Hematopoietic multipotent progenitor cell treated with erythropoietin and hydrocortisone succinate and interleukin-3 and kit ligand, for 17 days (in vitro differentiated cells): ENCODE measurements around the gene KCNJ5.

ENCODE experiments used
- DNase-seq: peaks from one replicate; pipeline ENCODE4 v3.0.0-alpha.2; 2015; ENCODE audit warnings: low spot score

The KCNJ5 gene

DNA sequence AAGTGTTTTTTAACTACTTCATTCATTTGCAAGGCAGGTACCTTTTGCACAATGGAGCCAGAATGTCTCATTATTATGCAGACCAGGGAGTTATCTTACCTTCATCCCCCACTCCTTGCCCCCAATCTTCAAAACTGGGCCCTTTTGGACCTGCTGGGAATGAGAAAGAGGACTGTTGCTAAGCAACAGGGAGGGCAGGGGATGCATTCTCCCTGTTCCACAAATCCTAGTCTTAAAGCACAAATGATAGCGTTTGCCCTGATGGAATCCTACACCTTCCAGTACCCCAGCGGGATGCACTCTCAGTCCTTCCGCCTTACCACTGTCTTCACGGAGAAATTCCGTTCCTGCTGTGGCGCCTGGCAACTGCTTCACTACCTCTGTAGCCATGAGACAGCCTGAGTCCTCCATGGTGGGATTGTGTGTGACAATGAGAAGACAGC lies 20.0 kb upstream of the KCNJ5 start:
- DNase-seq: no peak

DNA sequence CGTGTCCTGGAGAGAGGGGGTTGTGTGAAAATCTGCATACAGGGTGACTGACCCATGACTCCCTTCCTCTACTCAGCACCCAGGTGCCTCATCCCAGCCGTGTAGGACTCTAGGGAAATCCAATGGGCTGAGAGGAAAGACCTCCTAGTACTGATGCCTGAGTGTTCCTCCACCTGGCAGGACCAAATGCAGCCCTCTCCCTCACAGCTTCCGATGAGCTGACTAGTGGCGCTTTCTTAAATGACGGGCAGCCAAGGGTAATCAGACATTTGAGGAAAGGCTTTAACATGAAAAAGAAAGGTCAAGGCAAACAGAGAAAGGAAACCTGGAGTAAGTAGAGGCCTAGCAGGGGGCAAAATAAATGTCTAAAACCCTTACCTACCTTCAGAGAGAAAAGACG lies 19.1 kb upstream of the KCNJ5 start:
- DNase-seq: no peak

DNA sequence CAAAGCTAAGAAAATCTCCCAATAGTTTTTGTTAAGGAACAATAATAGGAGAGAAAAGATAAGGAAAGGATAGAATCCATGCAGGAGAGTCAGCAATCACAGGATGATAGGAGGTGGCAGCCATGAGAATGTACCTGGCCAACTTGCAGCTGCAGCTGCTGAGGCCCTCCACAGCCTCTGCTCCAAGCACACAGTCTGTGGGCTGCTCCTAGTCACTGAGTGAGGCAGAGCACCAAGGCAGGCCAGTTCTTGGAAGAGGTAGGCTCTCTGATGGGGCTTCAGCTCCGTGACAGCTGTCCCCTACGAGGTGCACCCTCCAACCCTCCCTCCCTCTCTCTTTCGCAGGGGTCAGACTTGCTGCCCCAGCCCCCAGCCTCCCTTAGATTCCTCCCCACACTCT lies 18.6 kb upstream of the KCNJ5 start:
- DNase-seq: no peak

DNA sequence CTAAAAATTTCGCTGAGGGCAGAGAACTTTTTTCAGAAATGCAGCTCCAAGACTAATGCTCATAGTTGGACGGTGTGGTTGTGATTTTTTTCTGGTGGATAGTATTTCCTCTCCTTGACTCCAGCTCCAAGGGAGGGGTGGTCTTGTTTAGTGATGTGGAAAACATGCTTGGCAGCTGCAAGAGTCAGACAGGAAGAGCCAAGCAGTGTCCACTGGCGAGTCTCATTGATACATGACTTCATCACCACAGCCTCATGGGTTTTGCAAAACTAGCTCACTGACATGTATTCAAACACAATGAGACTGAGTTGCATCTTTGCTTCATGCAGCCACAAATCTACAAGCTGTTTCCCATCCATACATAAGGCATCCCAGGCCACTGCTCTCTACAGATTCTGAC lies 16.7 kb upstream of the KCNJ5 start:
- no peak for DNase-seq

DNA sequence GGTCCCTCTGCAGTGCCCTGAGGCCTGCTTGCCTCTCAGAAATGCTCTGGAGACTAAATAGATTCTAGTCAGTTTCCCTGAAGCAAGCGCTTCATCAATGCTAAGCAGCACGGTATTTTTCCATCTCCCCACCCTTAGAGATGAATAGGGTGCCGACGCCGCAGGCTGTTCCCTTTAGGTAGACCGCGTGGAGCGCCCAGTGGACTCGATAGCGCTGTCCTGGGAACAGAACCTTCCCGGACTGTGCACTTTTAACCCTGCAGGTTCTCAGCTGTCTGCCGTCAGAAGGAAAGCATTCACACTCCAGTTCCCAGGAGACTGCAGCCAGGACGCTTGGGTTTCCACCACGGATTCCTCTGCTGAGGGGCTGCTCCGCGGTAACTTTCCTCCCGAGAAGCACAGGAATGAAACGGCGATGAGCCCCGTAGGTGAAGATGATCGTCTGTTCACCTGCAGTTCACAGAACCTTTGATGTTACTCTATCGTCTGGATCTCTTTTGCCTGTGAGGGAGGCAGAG lies 15.0 kb upstream of the KCNJ5 start:
- DNase-seq: no peak

DNA sequence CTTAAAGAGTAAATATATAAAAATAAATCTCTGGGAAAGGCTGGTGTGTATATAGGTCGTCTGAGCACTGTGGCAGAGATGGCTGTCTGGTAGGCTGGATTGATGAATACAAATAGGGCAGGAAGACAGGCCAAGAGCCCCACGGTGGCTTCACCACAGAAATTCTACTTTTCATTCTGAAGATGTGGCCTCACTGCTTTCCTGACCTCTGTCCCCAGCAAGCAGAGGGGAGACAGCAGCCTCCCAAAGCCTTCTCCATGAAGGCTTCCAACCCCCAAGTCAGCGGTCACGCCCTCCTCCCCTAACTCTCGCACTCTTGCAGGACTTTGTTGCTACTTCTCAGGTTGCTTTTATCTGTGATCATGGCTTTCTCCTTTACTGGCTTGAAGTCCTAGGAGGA lies 13.4 kb upstream of the KCNJ5 start:
- no peak for DNase-seq

DNA sequence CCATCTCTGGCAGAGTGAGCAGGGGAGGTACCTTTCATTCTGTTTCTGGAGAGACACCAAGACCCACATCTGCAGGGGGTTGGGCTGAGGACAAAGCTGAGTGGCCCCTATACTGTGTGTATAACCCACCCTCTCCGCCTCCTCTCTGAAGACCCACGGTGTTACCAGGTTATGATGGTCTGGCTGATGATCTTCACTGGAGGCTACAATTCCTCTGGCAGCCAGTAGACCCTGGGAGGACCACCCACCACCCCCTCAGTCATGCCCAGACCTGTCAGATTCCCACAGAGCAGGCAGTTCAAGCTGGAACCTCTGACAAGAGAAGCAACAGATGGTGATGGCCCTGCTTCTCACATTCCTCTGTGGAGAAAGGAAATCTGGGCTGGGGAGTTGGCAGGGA lies 12.7 kb upstream of the KCNJ5 start:
- DNase-seq: no peak

DNA sequence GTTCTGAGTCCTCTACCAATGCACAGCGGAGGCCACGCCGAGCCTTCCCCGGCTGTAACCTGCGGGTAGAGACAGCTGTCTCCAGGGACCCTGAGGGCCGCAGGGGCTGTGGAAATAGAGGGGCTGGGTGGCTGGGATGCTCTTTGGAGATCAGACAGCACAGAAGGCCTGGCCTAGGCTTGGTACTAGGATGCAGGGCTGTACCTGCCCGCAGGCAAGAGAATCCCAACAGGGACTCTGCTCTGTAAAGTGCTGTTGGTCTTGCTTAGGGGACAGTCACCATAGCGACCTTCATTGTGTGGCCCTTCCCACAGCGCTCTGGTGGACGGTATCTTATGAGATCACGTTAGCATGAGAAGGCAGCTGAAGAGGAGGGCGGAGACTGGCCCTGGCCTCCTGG lies 11.3 kb upstream of the KCNJ5 start:
- no peak for DNase-seq

DNA sequence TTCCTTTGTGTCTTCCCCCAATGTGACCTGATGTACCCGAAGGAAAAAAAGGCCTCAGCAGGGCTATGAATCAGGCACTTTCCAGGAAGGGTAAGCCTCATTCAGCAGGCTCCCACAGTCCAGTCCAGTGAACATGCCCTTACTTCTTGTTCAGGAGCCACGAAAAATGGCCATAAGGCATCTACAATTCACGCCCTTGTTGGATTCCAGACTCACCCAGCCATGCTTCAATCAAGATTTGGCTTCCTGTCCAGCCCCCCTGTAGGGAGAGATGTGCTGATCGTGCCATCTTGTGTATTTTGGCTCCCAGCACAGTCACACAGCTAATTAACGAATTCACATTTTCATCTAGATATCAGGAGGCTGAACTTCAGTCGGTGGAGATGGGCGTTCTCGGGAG lies 9.9 kb upstream of the KCNJ5 start:
- no peak for DNase-seq

DNA sequence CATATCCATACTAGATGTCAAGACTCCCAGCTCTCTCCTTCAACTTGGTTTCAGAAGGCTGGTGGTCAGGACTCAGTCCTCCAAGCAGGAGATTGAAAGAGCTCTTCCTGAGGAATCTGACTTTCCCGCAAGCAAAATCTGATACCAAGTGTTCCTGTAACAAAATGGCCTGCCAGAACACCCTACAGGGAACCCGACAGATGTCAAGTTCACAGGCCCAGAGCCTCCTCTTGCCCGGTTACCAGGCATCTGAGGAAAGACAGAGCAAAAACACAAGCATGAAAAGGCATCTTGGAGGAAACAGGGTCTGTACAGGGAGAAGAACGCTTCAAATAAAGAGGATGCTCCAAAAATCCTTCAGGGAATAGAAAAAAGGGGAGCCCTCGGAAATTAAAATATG lies 8.7 kb upstream of the KCNJ5 start:
- DNase-seq: no peak

DNA sequence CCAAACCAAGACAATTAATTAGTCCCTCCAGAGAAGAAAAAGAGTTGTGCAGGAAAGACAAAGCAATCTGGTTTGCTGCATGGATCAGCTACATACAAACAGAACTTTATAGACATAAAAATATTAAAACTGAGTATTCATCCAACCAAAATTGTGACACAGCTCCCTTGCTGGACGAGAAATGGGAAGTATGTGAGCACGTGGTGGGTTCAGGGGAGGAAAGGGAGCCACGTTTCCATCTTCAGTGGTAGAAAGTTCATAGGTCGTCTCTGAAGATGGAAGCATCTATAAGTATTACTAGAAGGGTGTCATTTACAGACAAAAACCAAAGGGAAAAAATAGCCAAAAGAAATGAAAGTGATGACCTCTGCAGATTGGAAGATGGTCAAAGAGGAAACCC lies 7.1 kb upstream of the KCNJ5 start:
- no peak for DNase-seq

DNA sequence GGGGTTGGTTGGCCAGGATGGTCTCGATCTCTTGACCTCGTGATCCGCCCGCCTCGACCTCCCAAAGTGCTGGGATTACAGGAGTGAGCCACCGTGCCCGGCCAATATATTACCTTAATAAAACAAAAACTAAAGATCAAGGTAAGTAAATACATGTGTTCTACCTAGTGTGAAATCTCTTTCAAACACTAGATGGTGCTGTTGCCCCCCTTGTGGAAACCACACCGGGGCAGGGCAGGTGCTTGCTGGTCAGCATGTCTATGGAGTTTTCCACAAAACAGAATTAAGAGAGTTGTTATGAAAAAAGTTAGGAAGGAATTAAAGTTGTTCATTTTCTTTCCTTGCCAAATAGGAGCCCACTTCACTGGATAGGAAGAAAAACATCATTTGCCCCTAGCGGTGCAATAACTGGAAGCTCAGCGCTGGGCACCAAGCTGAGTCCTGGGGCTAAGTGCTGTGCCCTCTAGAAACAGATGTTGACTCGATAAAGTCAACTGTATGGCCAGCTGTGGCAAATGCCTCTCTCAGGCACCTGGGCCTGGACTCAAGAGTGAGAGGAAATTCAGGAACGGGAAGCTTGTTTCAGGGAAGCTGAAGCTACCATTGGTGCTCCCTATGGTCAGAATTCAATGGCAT lies 6.3 kb upstream of the KCNJ5 start:
- peak; percentile 30 for DNase-seq

DNA sequence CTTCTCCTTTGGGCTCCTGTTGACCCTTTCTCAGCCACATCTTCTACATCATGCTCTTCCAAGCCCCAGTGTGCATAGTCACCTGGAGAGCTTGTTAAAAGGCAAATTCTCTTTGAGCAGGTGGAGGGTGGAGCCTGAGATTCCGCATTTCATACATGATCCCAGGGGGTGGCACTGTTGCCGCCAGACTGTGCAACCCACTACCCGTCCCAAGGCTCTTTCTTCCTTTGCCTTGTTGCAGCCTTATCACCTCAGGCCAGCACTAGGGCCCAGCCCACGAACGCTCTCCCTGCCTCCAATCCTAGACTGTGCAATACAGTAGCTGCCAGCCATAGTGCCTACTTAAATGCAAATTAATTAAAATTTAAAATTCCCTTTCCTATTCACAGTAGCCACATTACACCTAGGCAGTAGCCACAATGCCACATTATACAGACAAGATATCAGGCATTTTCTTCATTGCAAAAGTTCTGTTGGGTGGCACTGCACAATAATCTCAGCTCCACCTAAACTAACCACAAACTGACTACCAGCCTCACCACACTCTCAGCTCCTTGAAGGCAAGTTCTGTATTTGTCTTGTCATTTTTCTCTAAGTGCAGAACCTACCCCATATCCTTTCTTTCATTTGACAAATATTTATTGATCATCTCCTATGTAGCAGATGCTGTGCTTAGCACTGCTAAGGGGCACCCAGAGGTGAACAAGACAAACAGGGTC lies 4.6 kb upstream of the KCNJ5 start:
- DNase-seq: no peak

DNA sequence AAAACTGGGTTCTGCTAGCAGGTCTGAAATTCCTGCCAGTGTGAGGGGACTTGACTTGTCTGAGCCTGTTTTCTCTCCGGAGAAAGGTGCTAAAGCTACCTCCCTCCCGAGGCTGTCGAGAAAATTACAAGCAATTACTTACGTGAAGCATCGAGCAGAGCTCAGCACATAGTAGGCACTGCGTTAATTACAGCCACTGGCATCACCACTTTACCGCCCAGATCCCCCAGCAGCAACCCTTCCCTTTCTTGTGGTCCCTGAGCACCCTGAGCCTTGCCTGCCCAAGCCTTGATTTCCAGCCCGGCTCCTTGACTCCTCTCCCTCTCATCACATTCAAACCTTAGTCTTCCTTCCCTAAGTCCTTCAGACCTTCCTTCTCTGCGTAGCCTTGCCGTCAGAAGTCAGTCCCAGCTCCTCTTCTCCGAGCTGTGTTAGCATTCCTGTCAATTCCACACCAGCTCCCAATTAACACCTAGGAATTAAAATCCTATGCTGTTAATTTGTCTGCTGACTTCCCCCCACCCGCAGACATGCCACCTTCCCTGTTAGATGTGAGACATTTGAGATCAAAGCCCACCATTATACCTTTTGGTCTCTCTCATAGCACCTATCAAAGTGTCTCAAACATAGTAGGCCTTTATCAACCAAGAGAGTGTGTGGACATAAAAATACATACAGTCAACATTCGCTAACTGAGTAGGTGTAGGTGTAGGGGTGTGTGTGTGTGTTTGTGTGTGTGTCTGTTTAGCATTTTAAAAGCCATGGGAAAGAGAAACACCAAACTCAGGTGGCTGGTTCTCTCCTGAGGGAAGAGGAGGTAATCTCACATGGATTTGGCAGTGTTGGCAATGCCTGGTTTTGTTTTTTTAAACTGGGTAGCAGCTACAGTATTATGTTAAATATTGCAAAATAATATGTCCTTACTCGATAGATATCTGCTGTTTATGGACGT lies 2.8 kb upstream of the KCNJ5 start:
- no peak for DNase-seq

DNA sequence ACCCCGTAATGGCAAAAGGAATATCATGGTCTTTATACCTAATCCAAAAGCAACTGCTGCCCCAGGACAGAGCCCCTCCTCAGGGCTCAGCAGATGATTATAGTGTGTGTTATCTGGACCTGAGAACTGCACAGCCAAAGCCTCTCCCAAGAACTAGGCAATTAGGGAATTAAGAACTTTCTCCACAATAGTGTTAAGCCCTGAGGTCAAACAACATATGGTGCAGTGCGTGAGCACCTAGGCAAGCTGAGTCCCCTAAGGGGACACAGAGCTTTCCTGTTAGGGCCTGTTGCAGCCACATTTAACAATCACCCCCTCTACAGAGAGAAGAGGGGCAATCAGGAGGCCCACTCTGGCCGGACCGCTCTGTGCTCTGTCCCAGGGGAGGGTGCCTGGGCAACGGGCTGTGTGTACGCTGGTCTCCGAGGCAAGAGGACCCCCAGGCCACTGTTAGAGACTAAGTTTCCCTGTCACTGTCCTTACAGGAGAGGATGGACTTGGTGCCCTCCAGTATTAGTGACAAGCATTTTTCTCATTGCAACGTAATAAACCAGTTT lies 1.4 kb upstream of the KCNJ5 start:
- DNase-seq: no peak

DNA sequence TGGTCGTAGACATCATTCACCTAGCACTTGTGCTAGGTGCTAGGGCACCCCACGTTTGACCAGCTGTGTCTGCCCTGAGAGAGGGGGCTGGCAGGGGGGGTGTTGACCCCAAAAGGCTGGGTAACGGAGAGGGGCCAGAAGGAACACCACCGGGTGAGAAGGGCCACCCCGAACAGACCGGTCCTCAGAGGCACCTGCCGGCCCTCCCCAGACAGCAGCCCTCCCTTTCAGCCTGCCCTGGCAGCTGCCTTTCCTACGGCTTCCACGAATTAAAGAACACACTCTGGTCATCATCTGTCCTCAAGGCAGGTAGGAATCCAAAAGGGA lies 977 bp upstream of the KCNJ5 start:
- no peak for DNase-seq

DNA sequence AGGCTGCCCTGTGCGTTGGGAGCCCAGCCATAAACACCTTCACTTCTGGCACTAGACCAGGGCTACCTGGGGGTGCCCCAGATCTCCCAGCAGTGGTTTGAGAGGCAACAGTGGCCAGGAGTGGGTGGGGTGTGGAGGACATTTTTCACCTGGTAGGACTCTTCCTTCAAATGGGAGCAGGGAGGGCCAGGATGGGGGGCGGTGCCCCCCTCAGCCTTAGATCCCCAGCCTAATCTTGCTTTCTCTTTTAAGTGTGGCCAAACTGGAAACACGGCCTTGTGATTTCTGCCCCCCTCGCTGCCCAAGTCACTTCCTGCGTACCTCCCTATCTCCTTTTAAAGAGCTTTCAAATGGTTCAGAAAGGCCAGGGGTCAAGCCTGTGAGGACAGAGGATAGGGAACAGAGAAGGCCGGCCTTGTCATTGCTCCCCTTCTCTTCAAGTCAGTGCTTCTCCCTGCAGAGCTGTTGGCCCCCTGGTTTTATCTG lies 800 bp downstream of the KCNJ5 start:
- DNase-seq: no peak

DNA sequence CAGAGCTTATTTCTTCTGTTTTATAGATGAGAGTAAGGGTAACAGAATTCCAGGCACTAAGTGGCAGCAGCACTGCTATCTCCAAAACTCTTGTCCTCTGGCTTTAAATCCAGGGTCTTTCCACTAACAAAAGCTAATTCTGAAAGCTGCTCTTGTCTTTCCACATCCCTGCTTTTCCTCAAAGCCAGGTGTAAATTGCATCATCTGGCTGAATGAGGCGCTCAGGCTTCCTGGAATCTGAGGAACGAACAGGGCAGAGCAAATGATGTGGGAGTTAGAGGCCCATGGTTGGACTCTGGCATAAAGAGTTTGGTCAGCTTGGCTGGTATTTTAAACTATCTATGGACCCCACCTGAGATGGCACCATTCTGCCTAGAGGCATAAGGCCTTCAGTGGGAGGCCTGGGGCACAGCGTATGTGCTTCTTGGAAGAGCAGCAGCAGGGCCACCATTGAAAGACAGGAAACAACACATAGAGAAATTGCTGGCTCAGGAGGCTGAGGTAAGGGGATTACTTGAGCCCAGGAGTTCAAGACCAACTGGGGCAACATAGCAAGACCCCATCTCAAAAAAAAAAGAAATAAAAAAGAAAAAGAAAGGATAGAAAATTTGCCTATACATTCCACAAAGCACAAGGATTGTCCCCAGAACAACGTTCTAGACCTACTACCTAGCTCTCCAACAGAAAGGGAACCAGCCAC lies 1.9 kb downstream of the KCNJ5 start:
- DNase-seq: no peak

DNA sequence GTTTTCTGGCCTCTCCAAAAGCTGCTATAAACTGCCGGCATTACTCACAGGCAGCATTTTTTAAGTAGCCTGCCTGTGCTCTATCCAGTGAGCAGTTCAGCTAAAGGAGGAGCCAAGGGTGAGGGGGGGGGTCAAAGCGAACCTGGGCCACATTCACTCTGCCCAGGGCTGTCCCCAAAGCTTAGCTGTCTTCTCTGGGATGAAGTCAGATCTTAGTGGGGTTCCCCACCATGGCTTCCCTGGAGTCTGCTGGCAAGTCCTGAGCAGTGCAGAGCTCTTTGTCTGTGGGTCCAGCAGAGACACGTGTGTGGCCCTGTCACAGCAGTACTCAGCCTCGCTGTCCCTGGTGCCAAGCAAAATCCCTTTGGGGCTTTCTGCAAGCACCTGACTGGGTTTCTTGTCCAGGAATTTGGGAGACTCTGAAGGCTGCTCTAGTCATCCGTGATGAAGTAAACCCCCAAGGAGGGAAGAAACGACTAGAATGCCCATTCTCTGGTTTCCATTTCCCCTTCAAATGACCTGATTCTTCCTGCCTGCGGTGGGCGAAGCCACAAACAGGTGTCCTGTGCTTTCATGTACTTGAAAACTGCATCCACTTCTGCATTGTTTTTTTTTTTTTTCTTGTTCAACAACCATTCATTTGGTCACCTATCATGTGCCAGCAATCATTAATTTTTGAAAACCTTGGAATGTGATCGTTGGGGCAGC lies 2.6 kb downstream of the KCNJ5 start:
- no peak for DNase-seq

DNA sequence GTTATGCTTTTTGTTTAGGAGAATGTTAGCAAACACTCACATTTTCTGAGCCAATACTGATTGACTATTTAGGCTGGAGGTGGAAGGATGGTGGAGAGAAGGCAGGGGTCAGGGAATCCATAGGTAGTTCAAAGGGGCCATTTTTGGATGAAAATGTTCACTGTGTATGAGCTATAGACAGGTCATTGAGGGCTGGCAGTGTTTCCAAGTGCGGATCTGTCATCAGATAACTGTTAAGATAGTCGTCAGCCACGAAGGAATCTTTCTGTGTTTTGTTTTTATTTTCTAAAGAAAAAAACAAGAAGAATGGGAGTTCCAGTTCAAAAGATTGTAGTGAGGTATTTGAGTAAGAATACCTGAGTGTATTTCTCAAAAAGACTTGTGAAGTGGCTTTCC lies 3.1 kb downstream of the KCNJ5 start:
- no peak for DNase-seq

DNA sequence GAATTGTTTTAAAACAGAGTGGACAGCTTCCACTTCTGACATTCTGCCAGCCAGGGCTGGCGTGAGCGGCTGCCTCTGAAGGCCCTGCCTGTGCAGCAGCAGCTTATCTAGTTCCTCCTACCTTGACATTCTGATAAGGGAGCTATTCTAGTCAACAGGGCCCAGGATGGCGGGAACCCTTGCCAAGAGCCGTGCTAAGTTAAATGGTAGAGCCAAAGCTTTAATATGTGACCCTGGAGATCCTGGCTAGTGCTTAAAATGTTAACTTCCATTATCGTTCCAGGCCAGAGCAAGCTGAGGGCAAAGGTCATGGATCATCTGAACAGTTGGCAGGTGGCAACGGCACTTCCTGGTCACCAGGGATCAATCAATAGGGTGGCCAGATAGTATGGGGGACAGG lies 3.5 kb downstream of the KCNJ5 start:
- no peak for DNase-seq
